Ishikawa (cell line): ENCODE results near the gene ARID3A.

Source experiments
- CEBPB ChIP-seq: IDR thresholded peaks from 2 replicates; pipeline ENCODE4 v1.6.1; 2012
- CREB1 ChIP-seq: IDR thresholded peaks from 2 replicates; pipeline ENCODE4 v1.6.1; 2012; ENCODE audit warnings: low read depth
- EGR1 ChIP-seq: IDR thresholded peaks from 2 replicates; pipeline ENCODE4 v1.6.1; 2012
- EP300 ChIP-seq: IDR thresholded peaks from 2 replicates; pipeline ENCODE4 v1.6.1; 2012; ENCODE audit warnings: borderline replicate concordance
- FOXM1 ChIP-seq: IDR thresholded peaks from 2 replicates; pipeline ENCODE4 v1.6.1; 2012; ENCODE audit warnings: low read depth, borderline replicate concordance
- NFIC ChIP-seq: IDR thresholded peaks from 2 replicates; pipeline ENCODE4 v1.6.1; 2012
- RAD21 ChIP-seq: IDR thresholded peaks from 2 replicates; pipeline ENCODE4 v1.6.1; 2012; ENCODE audit warnings: low read depth
- TAF1 ChIP-seq: IDR thresholded peaks from 2 replicates; pipeline ENCODE4 v1.6.1; 2012; ENCODE audit warnings: low read depth, mild to moderate bottlenecking
- TCF12 ChIP-seq: IDR thresholded peaks from 2 replicates; pipeline ENCODE4 v1.6.1; 2012; ENCODE audit warnings: low read depth
- TEAD4 ChIP-seq: IDR thresholded peaks from 2 replicates; pipeline ENCODE4 v1.6.1; 2012
- USF1 ChIP-seq: IDR thresholded peaks from 2 replicates; pipeline ENCODE4 v1.6.1; 2012
- YY1 ChIP-seq: IDR thresholded peaks from 2 replicates; pipeline ENCODE4 v1.6.1; 2012; ENCODE audit warnings: low read depth
- ZBTB7A ChIP-seq: IDR thresholded peaks from 2 replicates; pipeline ENCODE4 v1.6.1; 2012; ENCODE audit warnings: low read depth
- TF ChIP-seq, protein P1 (sequence below): IDR thresholded peaks from 2 replicates; pipeline ENCODE4 v1.6.1; 2012
- TF ChIP-seq, protein P2 (sequence below): IDR thresholded peaks from 2 replicates; pipeline ENCODE4 v1.6.1; 2012; ENCODE audit warnings: low read depth, mild to moderate bottlenecking

Gene ARID3A

GRCh38 chr19:890831-891230 is 35.0 kb upstream of the ARID3A start:
- TF ChIP-seq NFIC = no peak
- TF ChIP-seq, protein P1, sequence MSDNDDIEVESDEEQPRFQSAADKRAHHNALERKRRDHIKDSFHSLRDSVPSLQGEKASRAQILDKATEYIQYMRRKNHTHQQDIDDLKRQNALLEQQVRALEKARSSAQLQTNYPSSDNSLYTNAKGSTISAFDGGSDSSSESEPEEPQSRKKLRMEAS = no peak
- no peak for TF ChIP-seq YY1
- no peak for TF ChIP-seq CEBPB
- TF ChIP-seq ZBTB7A = no peak
- TF ChIP-seq TCF12 = no peak
- no peak for TF ChIP-seq TAF1

DNA sequence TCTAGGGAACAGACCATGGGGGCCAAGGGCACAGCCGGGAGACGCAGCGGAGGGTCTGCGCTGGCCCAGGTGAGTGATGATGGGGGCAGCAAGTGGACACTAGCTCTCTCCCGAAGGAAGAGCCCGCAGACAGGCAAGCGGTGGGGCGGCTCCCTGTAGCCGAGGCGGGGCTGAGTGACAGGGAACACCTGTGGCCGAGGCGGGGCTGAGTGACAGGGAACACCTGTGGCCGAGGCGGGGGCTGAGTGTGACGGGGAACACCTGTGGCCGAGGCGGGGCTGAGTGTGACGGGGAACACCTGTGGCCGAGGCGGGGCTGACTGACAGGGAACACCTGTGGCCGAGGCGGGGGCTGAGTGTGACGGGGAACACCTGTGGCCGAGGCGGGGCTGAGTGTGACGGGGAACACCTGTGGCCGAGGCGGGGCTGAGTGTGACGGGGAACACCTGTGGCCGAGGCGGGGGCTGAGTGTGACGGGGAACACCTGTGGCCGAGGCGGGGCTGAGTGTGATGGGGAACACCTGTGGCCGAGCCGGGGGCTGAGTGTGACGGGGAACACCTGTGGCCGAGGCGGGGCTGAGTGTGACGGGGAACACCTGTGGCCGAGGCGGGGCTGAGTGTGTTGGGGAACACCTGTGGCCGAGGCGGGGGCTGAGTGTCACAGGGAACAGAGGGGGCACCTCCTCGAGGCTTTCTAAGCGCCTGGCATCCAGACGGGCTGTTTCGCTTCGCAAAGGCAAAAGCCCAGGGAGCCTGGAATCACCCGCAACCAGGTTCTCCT is 34.2 kb upstream of the ARID3A start:
- TF ChIP-seq TCF12 = peak; percentile 88

GRCh38 chr19:892243-892893 is 33.5 kb upstream of the ARID3A start:
- TF ChIP-seq ZBTB7A (0 out of 2 replicates have a peak, but pooled peaks have one; percentile 55), EP300 (no peak)

GRCh38 chr19:892894-893689 is 32.7 kb upstream of the ARID3A start, which contains the start of the genes MED16 and RNU6-9:
MED16 (minus strand) TSS chr19:893187; CDS start chr19:891131, 2,056 bp downstream.
RNU6-9 (plus strand) TSS chr19:893484.
- TF ChIP-seq, protein P1 = no peak; the same call in 1 of the 2 replicates
- TF ChIP-seq RAD21 = no peak
- peak; percentile 83 for TF ChIP-seq TEAD4
- TF ChIP-seq CEBPB = peak; percentile 18; the same call in 1 of the 2 replicates
- TF ChIP-seq YY1 = peak; percentile 91
- TF ChIP-seq TAF1 = peak; percentile 70; the same call in 1 of the 2 replicates
- TF ChIP-seq FOXM1 = no peak
- no peak for TF ChIP-seq TCF12
- no peak for TF ChIP-seq EGR1
- TF ChIP-seq, protein P2, sequence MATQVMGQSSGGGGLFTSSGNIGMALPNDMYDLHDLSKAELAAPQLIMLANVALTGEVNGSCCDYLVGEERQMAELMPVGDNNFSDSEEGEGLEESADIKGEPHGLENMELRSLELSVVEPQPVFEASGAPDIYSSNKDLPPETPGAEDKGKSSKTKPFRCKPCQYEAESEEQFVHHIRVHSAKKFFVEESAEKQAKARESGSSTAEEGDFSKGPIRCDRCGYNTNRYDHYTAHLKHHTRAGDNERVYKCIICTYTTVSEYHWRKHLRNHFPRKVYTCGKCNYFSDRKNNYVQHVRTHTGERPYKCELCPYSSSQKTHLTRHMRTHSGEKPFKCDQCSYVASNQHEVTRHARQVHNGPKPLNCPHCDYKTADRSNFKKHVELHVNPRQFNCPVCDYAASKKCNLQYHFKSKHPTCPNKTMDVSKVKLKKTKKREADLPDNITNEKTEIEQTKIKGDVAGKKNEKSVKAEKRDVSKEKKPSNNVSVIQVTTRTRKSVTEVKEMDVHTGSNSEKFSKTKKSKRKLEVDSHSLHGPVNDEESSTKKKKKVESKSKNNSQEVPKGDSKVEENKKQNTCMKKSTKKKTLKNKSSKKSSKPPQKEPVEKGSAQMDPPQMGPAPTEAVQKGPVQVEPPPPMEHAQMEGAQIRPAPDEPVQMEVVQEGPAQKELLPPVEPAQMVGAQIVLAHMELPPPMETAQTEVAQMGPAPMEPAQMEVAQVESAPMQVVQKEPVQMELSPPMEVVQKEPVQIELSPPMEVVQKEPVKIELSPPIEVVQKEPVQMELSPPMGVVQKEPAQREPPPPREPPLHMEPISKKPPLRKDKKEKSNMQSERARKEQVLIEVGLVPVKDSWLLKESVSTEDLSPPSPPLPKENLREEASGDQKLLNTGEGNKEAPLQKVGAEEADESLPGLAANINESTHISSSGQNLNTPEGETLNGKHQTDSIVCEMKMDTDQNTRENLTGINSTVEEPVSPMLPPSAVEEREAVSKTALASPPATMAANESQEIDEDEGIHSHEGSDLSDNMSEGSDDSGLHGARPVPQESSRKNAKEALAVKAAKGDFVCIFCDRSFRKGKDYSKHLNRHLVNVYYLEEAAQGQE = no peak
- TF ChIP-seq USF1 = no peak
- no peak for TF ChIP-seq EP300
- TF ChIP-seq NFIC = no peak
- TF ChIP-seq ZBTB7A = no peak

DNA sequence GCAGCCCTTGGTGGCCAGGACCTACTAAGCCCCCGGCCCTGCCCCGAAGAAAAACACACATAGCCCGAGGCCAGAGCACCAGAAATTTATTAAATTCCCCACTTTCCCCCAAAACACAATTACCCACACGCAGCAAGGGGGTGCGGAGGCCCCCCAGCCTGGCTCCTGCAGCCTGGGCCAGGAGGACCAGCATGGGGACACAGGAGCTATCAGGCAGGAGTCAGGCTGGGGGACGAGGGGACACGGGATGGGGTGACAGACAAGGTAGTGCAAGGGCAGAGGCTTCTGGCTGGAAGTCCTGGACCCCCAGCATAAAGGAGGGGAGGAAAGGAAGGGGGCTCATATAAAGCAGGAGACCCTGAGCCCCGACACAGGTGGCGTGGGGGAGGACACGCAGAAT is 29.4 kb upstream of the ARID3A start:
- TF ChIP-seq TEAD4 = no peak
- TF ChIP-seq EGR1 = no peak

GRCh38 chr19:896999-897398 is 28.8 kb upstream of the ARID3A start:
- TF ChIP-seq CEBPB (no peak), NFIC (no peak), CREB1 (no peak), TEAD4 (no peak), USF1 (no peak), TAF1 (no peak), RAD21 (no peak), ZBTB7A (no peak), EGR1 (no peak), YY1 (no peak), FOXM1 (no peak), EP300 (no peak), TCF12 (no peak)
- TF ChIP-seq, protein P1 = no peak
- TF ChIP-seq, protein P2 = no peak
